ENCODE data around the gene SLC6A1. TPM values are rescaled to one million over a fixed set of nuclear protein-coding genes. Genes with fewer than 3 reads are reported as not detected.

The SLC6A1 gene
- total RNA-seq (not detected), polyA plus RNA-seq (not detected)

- no peak within 1 kb of the TSS for H3K4me3 ChIP-seq (ENCODE audit: low read length)
- peak within 1 kb of the TSS in 2 of 7 donors; percentile 16 to 36 for H3K4me3 Mint-ChIP-seq
- H3K36me3 Mint-ChIP-seq, result no peaks in the 10 kb centered on the region
- POLR2A ChIA-PET, result no interaction called here
- peaks cover 0 to 3% (median 0%) of the 10 kb centered on the region in 5 donors for H3K9me3 Mint-ChIP-seq
- no peak for DNase-seq
- no peaks in the 10 kb centered on the region for H3K36me3 ChIP-seq (ENCODE audit: insufficient read depth, low read length)
- peaks cover 39 to 68% of the 10 kb centered on the region in 2 donors for H3K27me3 Mint-ChIP-seq
- CTCF ChIA-PET, result no interaction called here
- H3K27ac ChIP-seq (ENCODE audit: low read depth, low read length), result no peak within 1 kb of the TSS
- no peaks in the 10 kb centered on the region for H3K9me3 ChIP-seq (ENCODE audit: low read length)
- H3K4me1 ChIP-seq (ENCODE audit: insufficient read depth, low read length), result no peaks in the 10 kb centered on the region
- H3K27me3 ChIP-seq (ENCODE audit: insufficient read depth, low read length, poor library complexity, severe bottlenecking), result peaks cover 17% of the 10 kb centered on the region
- H3K4me1 Mint-ChIP-seq, result peaks cover 5 to 6% (median 5%) of the 10 kb centered on the region in 3 donors
- no peak within 1 kb of the TSS for H3K27ac Mint-ChIP-seq
These were observed at the start of gene SLC6A1 for GRCh38 chr3:10992017-10992942. TSS of gene SLC6A1 (plus strand) at chr3:10992748. CDS start at chr3:11017212, 24,464 bp downstream.

DNA sequence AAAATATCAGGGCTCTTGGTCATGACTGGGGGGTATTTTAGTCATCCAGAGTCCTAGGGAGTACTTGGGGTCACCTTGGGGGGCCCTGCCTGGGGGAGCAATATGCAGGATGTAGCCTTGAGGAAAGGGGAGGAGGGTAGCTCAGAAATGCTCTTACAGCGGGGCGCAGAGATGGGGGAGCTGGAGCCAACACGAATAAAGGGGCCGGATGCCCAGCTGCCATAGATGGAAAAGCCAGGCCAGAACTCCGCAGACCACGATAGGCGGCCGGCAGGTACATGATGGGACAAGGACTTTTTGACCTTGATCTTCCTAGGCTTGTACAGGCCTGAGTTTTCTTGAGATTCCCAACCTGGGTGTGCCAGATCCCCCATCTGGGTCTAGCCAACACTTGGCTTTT lies 47.7 kb upstream of the SLC6A1 start:
- H3K4me3 Mint-ChIP-seq, result no peak overlapping the region
- peaks cover 15 to 22% of the 10 kb centered on the region in 2 donors for H3K27me3 Mint-ChIP-seq
- Histone ChIP-seq H3K9me3 (ENCODE audit: low read length) (no peaks in the 10 kb centered on the region), H3K4me3 (ENCODE audit: low read length) (no peak overlapping the region), H3K4me1 (ENCODE audit: insufficient read depth, low read length) (no peaks in the 10 kb centered on the region), H3K36me3 (ENCODE audit: insufficient read depth, low read length) (no peaks in the 10 kb centered on the region), H3K27me3 (ENCODE audit: insufficient read depth, low read length, poor library complexity, severe bottlenecking) (no peaks in the 10 kb centered on the region), H3K27ac (ENCODE audit: low read depth, low read length) (no peak overlapping the region)
- H3K4me1 Mint-ChIP-seq, result no peaks in the 10 kb centered on the region
- DNase-seq, result no peak
- H3K36me3 Mint-ChIP-seq, result no peaks in the 10 kb centered on the region
- POLR2A ChIA-PET, result no interaction called here
- H3K9me3 Mint-ChIP-seq, result peaks cover 0 to 8% (median 0%) of the 10 kb centered on the region in 5 donors
- H3K27ac Mint-ChIP-seq, result no peak overlapping the region
- CTCF ChIA-PET, result no interaction called here

DNA sequence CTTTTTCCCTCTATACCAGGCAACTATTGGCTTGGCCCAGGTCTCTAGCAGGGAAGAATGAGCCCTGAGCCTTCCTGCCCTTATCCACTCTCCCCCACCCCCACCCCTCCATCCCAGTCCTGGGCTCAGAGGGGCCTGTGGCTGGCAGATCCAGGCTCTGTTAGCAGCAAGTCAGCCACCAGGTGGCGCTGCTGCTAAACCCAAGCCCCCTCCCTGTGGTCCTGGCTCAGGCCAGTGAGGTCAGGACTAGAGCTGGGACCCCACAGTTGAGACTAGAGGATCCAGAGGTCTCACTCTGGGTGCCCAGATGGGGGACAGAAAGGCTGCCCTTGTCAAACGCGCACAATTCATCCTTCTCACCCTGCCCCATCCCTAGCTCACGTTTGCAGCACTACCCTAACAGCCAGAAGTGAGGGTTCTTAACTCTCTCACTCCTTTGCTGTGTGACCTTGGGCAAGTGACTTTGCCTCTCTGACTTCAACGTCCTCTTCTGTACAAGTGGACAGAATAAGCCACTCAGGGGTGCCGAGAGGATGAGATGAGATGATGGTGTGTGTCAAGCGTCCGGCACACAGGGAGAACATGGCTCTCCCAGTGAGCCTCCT lies 46.8 kb upstream of the SLC6A1 start:
- no peak overlapping the region for H3K4me3 Mint-ChIP-seq
- Histone ChIP-seq H3K36me3 (ENCODE audit: insufficient read depth, low read length) (no peaks in the 10 kb centered on the region), H3K27me3 (ENCODE audit: insufficient read depth, low read length, poor library complexity, severe bottlenecking) (no peaks in the 10 kb centered on the region), H3K4me3 (ENCODE audit: low read length) (no peak overlapping the region), H3K4me1 (ENCODE audit: insufficient read depth, low read length) (no peaks in the 10 kb centered on the region), H3K9me3 (ENCODE audit: low read length) (no peaks in the 10 kb centered on the region), H3K27ac (ENCODE audit: low read depth, low read length) (no peak overlapping the region)
- peak in 4 of 5 donors; percentile 6 to 55 (median 22) for DNase-seq
- H3K36me3 Mint-ChIP-seq, result no peaks in the 10 kb centered on the region
- no peak overlapping the region for H3K27ac Mint-ChIP-seq
- ChIA-PET POLR2A (no interaction called here), CTCF (interaction anchor here (1.5 kb wide), 1 partner anchor 9 kb away, joined by 4 read pairs; no protein-coding TSS in a partner anchor)
- H3K27me3 Mint-ChIP-seq, result peaks cover 18 to 24% of the 10 kb centered on the region in 2 donors
- H3K4me1 Mint-ChIP-seq, result no peaks in the 10 kb centered on the region
- H3K9me3 Mint-ChIP-seq, result peaks cover 0 to 8% (median 0%) of the 10 kb centered on the region in 5 donors

DNA sequence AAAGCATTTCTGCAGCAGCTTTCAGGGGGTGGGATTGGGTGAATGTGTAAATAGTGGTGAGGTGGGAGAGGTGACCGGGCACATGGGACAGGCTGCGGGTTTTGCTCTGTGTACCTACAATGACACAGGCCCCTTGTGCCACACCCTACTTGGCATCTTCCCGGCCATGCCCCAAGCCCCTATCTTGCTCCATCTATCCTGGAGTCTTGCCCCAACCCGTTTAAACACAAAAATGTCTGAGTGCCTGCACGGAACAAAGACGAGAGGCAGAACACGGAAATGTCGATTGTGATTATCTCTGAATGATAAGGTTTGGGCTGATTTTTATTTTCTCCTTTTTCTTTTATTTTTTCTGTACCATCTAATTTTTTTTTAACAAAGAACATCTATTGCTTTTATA lies 46.0 kb upstream of the SLC6A1 start:
- Histone ChIP-seq H3K4me3 (ENCODE audit: low read length) (no peak overlapping the region), H3K36me3 (ENCODE audit: insufficient read depth, low read length) (no peaks in the 10 kb centered on the region), H3K27me3 (ENCODE audit: insufficient read depth, low read length, poor library complexity, severe bottlenecking) (no peaks in the 10 kb centered on the region), H3K4me1 (ENCODE audit: insufficient read depth, low read length) (no peaks in the 10 kb centered on the region), H3K9me3 (ENCODE audit: low read length) (no peaks in the 10 kb centered on the region), H3K27ac (ENCODE audit: low read depth, low read length) (no peak overlapping the region)
- ChIA-PET POLR2A (no interaction called here), CTCF (interaction anchor here (1.5 kb wide), 1 partner anchor 9 kb away, joined by 4 read pairs; no protein-coding TSS in a partner anchor)
- no peak for DNase-seq
- Mint-ChIP-seq H3K36me3 (no peaks in the 10 kb centered on the region), H3K4me3 (no peak overlapping the region), H3K9me3 (peaks cover 0 to 8% (median 0%) of the 10 kb centered on the region in 5 donors), H3K27ac (no peak overlapping the region), H3K4me1 (no peaks in the 10 kb centered on the region), H3K27me3 (peaks cover 18 to 27% of the 10 kb centered on the region in 2 donors)

DNA sequence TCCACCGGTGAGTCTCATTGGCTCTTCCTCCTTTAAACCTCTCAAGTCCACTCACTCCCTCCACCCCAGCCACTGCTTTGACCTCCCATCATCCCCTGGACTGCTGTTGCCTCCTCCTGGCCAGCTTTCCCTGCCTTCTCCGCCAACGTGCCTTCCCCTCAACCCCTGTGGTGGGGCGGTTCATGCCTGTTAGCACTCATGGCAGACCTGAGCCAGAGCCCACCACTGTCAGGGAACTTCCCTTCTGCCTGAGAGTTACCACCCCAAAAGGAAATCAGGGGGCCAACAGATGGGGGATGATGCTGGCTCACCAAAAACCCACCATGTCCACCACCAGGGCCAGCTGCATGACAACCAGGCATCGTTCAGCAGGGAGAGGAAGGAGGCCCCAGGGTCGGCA lies 44.2 kb upstream of the SLC6A1 start:
- Histone ChIP-seq H3K27me3 (ENCODE audit: insufficient read depth, low read length, poor library complexity, severe bottlenecking) (no peaks in the 10 kb centered on the region), H3K27ac (ENCODE audit: low read depth, low read length) (no peak overlapping the region), H3K36me3 (ENCODE audit: insufficient read depth, low read length) (no peaks in the 10 kb centered on the region), H3K9me3 (ENCODE audit: low read length) (no peaks in the 10 kb centered on the region), H3K4me3 (ENCODE audit: low read length) (no peak overlapping the region), H3K4me1 (ENCODE audit: insufficient read depth, low read length) (no peaks in the 10 kb centered on the region)
- DNase-seq, result no peak
- no peaks in the 10 kb centered on the region for H3K36me3 Mint-ChIP-seq
- H3K27ac Mint-ChIP-seq, result no peak overlapping the region
- H3K4me3 Mint-ChIP-seq, result no peak overlapping the region
- ChIA-PET POLR2A (no interaction called here), CTCF (no interaction called here)
- no peaks in the 10 kb centered on the region for H3K9me3 Mint-ChIP-seq
- peaks cover 14 to 18% of the 10 kb centered on the region in 2 donors for H3K27me3 Mint-ChIP-seq
- no peaks in the 10 kb centered on the region for H3K4me1 Mint-ChIP-seq

- DNase-seq, result no peak
- no peaks in the 10 kb centered on the region for H3K9me3 ChIP-seq (ENCODE audit: low read length)
- H3K36me3 Mint-ChIP-seq, result no peaks in the 10 kb centered on the region
- no peak overlapping the region for H3K4me3 ChIP-seq (ENCODE audit: low read length)
- H3K4me1 ChIP-seq (ENCODE audit: insufficient read depth, low read length), result no peaks in the 10 kb centered on the region
- POLR2A ChIA-PET, result no interaction called here
- no peak overlapping the region for H3K4me3 Mint-ChIP-seq
- H3K36me3 ChIP-seq (ENCODE audit: insufficient read depth, low read length), result no peaks in the 10 kb centered on the region
- H3K27ac ChIP-seq (ENCODE audit: low read depth, low read length), result no peak overlapping the region
- H3K27me3 Mint-ChIP-seq, result peaks cover 15 to 19% of the 10 kb centered on the region in 2 donors
- H3K9me3 Mint-ChIP-seq, result no peaks in the 10 kb centered on the region
- CTCF ChIA-PET, result no interaction called here
- H3K4me1 Mint-ChIP-seq, result no peaks in the 10 kb centered on the region
- H3K27me3 ChIP-seq (ENCODE audit: insufficient read depth, low read length, poor library complexity, severe bottlenecking), result no peaks in the 10 kb centered on the region
- no peak overlapping the region for H3K27ac Mint-ChIP-seq
These were observed 43.4 kb upstream of the SLC6A1 start for GRCh38 chr3:10949197-10949596.

DNA sequence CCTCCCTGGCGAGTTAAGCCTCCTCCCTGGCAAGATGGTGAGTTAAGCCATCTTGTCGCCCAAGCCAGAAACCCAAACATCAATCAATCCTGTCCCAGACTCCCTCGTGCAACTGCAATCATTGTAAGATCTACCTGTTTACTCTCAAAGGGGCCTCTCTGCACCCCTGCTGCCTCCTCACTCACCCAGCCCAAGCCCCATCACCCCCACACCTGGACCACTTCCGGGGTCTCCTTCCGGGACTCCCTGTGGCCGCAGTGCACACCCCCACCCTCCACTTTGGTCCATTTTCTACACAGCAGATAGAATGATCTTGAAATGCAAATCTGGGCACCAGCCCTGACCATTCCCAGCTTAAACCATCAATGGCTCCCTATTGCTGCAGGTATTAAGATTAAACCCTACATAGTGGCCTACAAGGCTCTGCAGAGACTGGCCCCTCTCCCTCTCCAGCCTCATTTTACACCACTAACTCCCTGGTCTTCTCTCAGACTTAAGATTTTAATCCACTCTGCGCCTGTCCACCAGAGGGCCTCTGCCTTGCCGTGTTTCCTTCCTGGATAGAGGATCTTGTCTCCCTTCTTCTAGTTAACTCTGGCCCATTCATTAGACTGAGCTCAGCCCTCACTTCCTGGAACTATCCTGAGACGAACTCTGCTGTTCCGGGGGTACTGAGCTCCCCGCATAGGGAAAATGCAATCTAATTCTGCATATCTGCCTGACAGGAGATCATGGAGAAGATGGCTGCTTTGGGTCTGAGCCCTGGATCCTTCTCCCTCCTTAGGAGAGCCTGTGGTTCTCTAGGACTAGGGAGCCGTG lies 41.9 kb upstream of the SLC6A1 start:
- Mint-ChIP-seq H3K9me3 (no peaks in the 10 kb centered on the region), H3K27me3 (peaks cover 9 to 17% of the 10 kb centered on the region in 2 donors), H3K4me1 (no peaks in the 10 kb centered on the region), H3K4me3 (peak overlapping the region in 1 of 7 donors; percentile 62), H3K27ac (no peak overlapping the region), H3K36me3 (no peaks in the 10 kb centered on the region)
- Histone ChIP-seq H3K4me1 (ENCODE audit: insufficient read depth, low read length) (no peaks in the 10 kb centered on the region), H3K27me3 (ENCODE audit: insufficient read depth, low read length, poor library complexity, severe bottlenecking) (no peaks in the 10 kb centered on the region), H3K9me3 (ENCODE audit: low read length) (no peaks in the 10 kb centered on the region), H3K36me3 (ENCODE audit: insufficient read depth, low read length) (no peaks in the 10 kb centered on the region), H3K27ac (ENCODE audit: low read depth, low read length) (no peak overlapping the region), H3K4me3 (ENCODE audit: low read length) (no peak overlapping the region)
- POLR2A ChIA-PET, result no interaction called here
- CTCF ChIA-PET, result no interaction called here
- no peak for DNase-seq

All from CD8-positive, alpha-beta memory T cell (primary cell).